ENCODE data around the gene DSE. TPM values are rescaled to one million over a fixed set of nuclear protein-coding genes. Genes with fewer than 3 reads are reported as not detected.

DSE gene
- total RNA-seq, 1 experiment from 2014 or later = 5.4 TPM

DNA sequence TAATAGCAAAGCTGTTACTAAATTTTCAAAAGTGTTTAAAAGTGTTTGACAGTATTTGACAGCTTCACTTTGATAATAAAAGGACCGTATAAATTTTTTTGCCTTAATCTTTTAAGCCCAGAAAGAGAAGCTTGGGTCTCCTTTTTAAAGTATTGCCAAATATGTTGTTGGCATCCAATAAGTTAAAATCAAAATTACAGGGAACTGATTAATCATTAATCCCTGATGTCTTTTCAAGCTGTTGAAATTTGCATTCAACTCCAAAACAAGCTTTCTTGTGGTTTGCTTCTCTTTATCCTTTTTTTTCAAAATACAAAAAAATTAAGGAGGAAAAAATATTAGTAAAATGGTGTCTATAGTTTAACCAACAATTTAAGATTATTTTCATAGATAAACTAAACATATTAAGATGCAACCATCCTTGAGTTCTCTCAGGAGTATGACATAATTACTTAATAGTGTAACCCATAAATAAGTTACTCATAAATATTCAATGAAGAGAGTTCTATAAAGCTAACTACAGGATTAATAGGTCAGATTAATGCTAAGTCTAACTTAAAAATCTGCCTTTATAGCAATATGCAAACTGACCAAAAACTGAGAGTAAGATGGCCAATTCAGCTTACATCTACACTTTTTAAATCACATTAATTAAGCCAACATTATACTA lies 63.4 kb downstream of the DSE start:
- Histone ChIP-seq H3K4me3 (ENCODE audit: low read depth in 2 of 2, low read length in 2 of 2) (no peak overlapping the region), H3K36me3 (ENCODE audit: control insufficient read depth, insufficient read depth, low read length) (no peaks in the 10 kb centered on the region), H3K27me3 (ENCODE audit: control insufficient read depth, insufficient read depth, low read length) (peaks cover 21% of the 10 kb centered on the region), H3K4me1 (ENCODE audit: control insufficient read depth, insufficient read depth, low read length) (no peaks in the 10 kb centered on the region), H3K9me3 (ENCODE audit: control insufficient read depth, insufficient read depth, low read depth, low read length) (no peaks in the 10 kb centered on the region), H3K27ac (ENCODE audit: low read length) (no peak overlapping the region)
- no peak for TF ChIP-seq POLR2AphosphoS5 (IDR thresholded peaks at IDR 0.05; ENCODE audit: low read depth, low read length)
- TF ChIP-seq REST (IDR thresholded peaks at IDR 0.05; ENCODE audit: insufficient read depth in 1 of 2, low read depth in 2 of 2, low read length in 1 of 2) = no peak
- no peak for TF ChIP-seq TCF7L2 (IDR thresholded peaks at IDR 0.05; ENCODE audit: low read depth, low read length)
- TF ChIP-seq CTCF (IDR thresholded peaks at IDR 0.05) = no peak
- no peak for TF ChIP-seq SIN3A (IDR thresholded peaks at IDR 0.05; ENCODE audit: borderline replicate concordance, insufficient read depth, low read depth, low read length)
- POLR2A ChIA-PET = no interaction called here
- intact Hi-C loops (cut with micrococcal nuclease; ENCODE audit: unreplicated experiment) = no loop called here
- no TSS peak for BruUV-seq (replicated peaks)
- ATAC-seq (no peak), DNase-seq (ENCODE audit: low read depth, low spot score) (no peak)
- in situ Hi-C loops (cut with HindIII; ENCODE audit: low pct_unique_long_range_greater_than_20kb, low sequenced_read_pairs) = no loop called here
- CTCF ChIA-PET = no interaction called here

DNA sequence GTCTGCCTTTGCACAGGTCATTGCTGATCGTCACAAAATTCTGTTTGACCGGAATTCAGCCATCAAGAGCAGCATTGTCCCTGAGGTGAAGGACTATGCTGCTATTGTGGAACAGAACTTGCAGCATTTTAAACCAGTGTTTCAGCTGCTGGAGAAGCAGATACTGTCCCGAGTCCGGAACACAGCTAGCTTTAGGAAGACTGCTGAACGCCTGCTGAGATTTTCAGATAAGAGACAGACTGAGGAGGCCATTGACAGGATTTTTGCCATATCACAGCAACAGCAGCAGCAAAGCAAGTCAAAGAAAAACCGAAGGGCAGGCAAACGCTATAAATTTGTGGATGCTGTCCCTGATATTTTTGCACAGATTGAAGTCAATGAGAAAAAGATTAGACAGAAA lies 65.8 kb downstream of the DSE start:
- DNase-seq (ENCODE audit: low read depth, low spot score) (no peak), ATAC-seq (no peak)
- TF ChIP-seq SIN3A (IDR thresholded peaks at IDR 0.05; ENCODE audit: borderline replicate concordance, insufficient read depth, low read depth, low read length) (no peak), CTCF (IDR thresholded peaks at IDR 0.05) (no peak)
- Histone ChIP-seq H3K27me3 (ENCODE audit: control insufficient read depth, insufficient read depth, low read length) (peaks cover 31% of the 10 kb centered on the region), H3K27ac (ENCODE audit: low read length) (no peak overlapping the region), H3K9me3 (ENCODE audit: control insufficient read depth, insufficient read depth, low read depth, low read length) (no peaks in the 10 kb centered on the region), H3K36me3 (ENCODE audit: control insufficient read depth, insufficient read depth, low read length) (no peaks in the 10 kb centered on the region), H3K4me1 (ENCODE audit: control insufficient read depth, insufficient read depth, low read length) (no peaks in the 10 kb centered on the region), H3K4me3 (ENCODE audit: low read depth in 2 of 2, low read length in 2 of 2) (no peak overlapping the region)
- ChIA-PET CTCF (no interaction called here), POLR2A (no interaction called here)
- intact Hi-C loops (cut with micrococcal nuclease; ENCODE audit: unreplicated experiment) (no loop called here), in situ Hi-C loops (cut with HindIII; ENCODE audit: low pct_unique_long_range_greater_than_20kb, low sequenced_read_pairs) (no loop called here)
- BruUV-seq (replicated peaks) = no TSS peak

Data from Panc1 (cell line).